IMR-90 (cell line): ENCODE measurements around the gene FARP1. TPM values are rescaled to one million over a fixed set of nuclear protein-coding genes. Genes with fewer than 3 reads are reported as not detected.

Experiments
- ATAC-seq: fragments of 200-7000 bp; cut with Tn5 transposase; 2 replicates; pipeline ENCODE4 v1.9.1; 2020; ENCODE audit warnings: low read depth, mild to moderate bottlenecking, moderate library complexity
- BruUV-seq: library from RNA; stranded (reverse); fragments of 400-500 nt; replicated peaks from 2 replicates; lab custom pipeline; 2021; lab: Mats Ljungman, UMichigan
- CTCF ChIA-PET: fragments of 300-600 bp; formaldehyde crosslinking; extraction: SDS; loops from one replicate; lab custom pipeline; 2021; ENCODE audit warnings: antibody characterized with exemption; lab: Yijun Ruan, JAX
- POLR2A ChIA-PET: fragments of 300-600 bp; sonication (Branson Sonifier 250); formaldehyde crosslinking; loops from one replicate; lab custom pipeline; 2022; ENCODE audit warnings: antibody characterized with exemption; ENCODE audit not compliant: unreplicated experiment; lab: Charles Lee
- DNase-seq: peaks from one replicate; pipeline ENCODE4 v3.0.0; 2013
- H2AFZ ChIP-seq: replicated peaks from 2 replicates; pipeline ENCODE3; 2013; ENCODE audit warnings: low read length, mild to moderate bottlenecking; ENCODE audit not compliant: poor library complexity
- H2AK5ac ChIP-seq: 2 replicates; pipeline ENCODE4 v1.6.1; 2013; ENCODE audit warnings: low read depth, low read length, inconsistent platforms
- H2AK9ac ChIP-seq: replicated peaks from 2 replicates; pipeline ENCODE3; 2013; ENCODE audit warnings: mild to moderate bottlenecking, low read depth, low read length, moderate library complexity; ENCODE audit not compliant: poor library complexity
- H2BK120ac ChIP-seq: 2 replicates; pipeline ENCODE4 v1.6.1; 2013; ENCODE audit warnings: low read depth, low read length, inconsistent platforms
- H2BK15ac ChIP-seq: 3 replicates; pipeline ENCODE4 v1.6.1; 2013; ENCODE audit warnings: low read depth, low read length, inconsistent platforms
- H2BK20ac ChIP-seq: 2 replicates; pipeline ENCODE4 v1.6.1; 2013; ENCODE audit warnings: low read depth, mild to moderate bottlenecking, inconsistent platforms, low read length, moderate library complexity
- H2BK5ac ChIP-seq: 2 replicates; pipeline ENCODE4 v1.6.1; 2013; ENCODE audit warnings: mild to moderate bottlenecking, low read depth, low read length, inconsistent platforms; ENCODE audit not compliant: poor library complexity, severe bottlenecking
- H3K14ac ChIP-seq: replicated peaks from 2 replicates; pipeline ENCODE4 v1.6.1; 2013; ENCODE audit warnings: low read depth, low read length, inconsistent platforms
- H3K18ac ChIP-seq: 2 replicates; pipeline ENCODE4 v1.6.1; 2013; ENCODE audit warnings: low read depth, low read length, control low read depth
- H3K23ac ChIP-seq: 2 replicates; pipeline ENCODE4 v1.6.1; 2013; ENCODE audit warnings: low read depth, low read length, inconsistent platforms
- H3K27ac ChIP-seq: 2 replicates; pipeline ENCODE4 v1.5.1; 2013; ENCODE audit warnings: mild to moderate bottlenecking, control low read depth, low read length; ENCODE audit not compliant: insufficient read depth
- H3K27me3 ChIP-seq: 2 replicates; pipeline ENCODE4 v1.6.1; 2013; ENCODE audit warnings: low read length; ENCODE audit not compliant: control insufficient read depth, insufficient read depth
- H3K36me3 ChIP-seq: 2 replicates; pipeline ENCODE4 v1.6.1; 2013; ENCODE audit warnings: low read length, mixed read lengths; ENCODE audit not compliant: control insufficient read depth, insufficient read depth
- H3K4ac ChIP-seq: 2 replicates; pipeline ENCODE4 v1.6.1; 2013; ENCODE audit warnings: low read depth, low read length, inconsistent platforms
- H3K4me1 ChIP-seq: 2 replicates; pipeline ENCODE4 v1.6.1; 2013; ENCODE audit warnings: low read length, mixed read lengths; ENCODE audit not compliant: control insufficient read depth, insufficient read depth
- H3K4me2 ChIP-seq: 2 replicates; pipeline ENCODE4 v1.6.1; 2013; ENCODE audit warnings: low read depth, mild to moderate bottlenecking, control low read depth, low read length, moderate library complexity
- H3K4me3 ChIP-seq: 2 replicates; pipeline ENCODE4 v1.5.1; 2013; ENCODE audit warnings: low read depth, mild to moderate bottlenecking, control low read depth, low read length, moderate library complexity; ENCODE audit not compliant: insufficient read depth
- H3K56ac ChIP-seq: 2 replicates; pipeline ENCODE4 v1.6.1; 2013; ENCODE audit warnings: low read length, inconsistent platforms; ENCODE audit not compliant: insufficient read depth; ENCODE audit errors: extremely low read depth
- H3K79me1 ChIP-seq, 2 experiments: 2 replicates each; pipeline ENCODE4 v1.6.1; 2013; ENCODE audit warnings: low read length in 2 of 2, inconsistent platforms in 1 of 2, low read depth in 1 of 2
- H3K9ac ChIP-seq: 2 replicates; pipeline ENCODE4 v1.6.1; 2013; ENCODE audit warnings: low read depth, low read length, control low read depth
- H3K9me1 ChIP-seq: 2 replicates; pipeline ENCODE4 v1.6.1; 2013; ENCODE audit warnings: low read length, inconsistent platforms; ENCODE audit not compliant: insufficient read depth
- H3K9me3 ChIP-seq: 2 replicates; pipeline ENCODE4 v1.6.1; 2013; ENCODE audit warnings: low read length; ENCODE audit not compliant: control insufficient read depth, insufficient read depth
- H4K20me1 ChIP-seq: 2 replicates; pipeline ENCODE4 v1.6.1; 2013; ENCODE audit warnings: low read length, inconsistent platforms; ENCODE audit not compliant: insufficient read depth
- H4K5ac ChIP-seq: 2 replicates; pipeline ENCODE4 v1.6.1; 2013; ENCODE audit warnings: mild to moderate bottlenecking, low read depth, low read length, control low read depth
- H4K8ac ChIP-seq, 2 experiments: 2 replicates each; pipeline ENCODE4 v1.6.1; 2013; ENCODE audit warnings: low read depth in 2 of 2, low read length in 2 of 2, control low read depth in 1 of 2, inconsistent platforms in 1 of 2
- H4K91ac ChIP-seq: 2 replicates; pipeline ENCODE4 v1.6.1; 2013; ENCODE audit warnings: low read depth, low read length, inconsistent platforms; ENCODE audit not compliant: insufficient read depth
- CHD1 ChIP-seq: IDR thresholded peaks from 2 replicates; pipeline ENCODE4 v1.6.1; 2012; ENCODE audit warnings: low read depth, low read length, improper control_type of control experiment
- FOS ChIP-seq: fragments of 150-350 bp; IDR thresholded peaks from 2 replicates; pipeline ENCODE4 v1.6.1; 2016; ENCODE audit warnings: low read depth, low read length
- NFE2L2 ChIP-seq: fragments of 150-350 bp; IDR thresholded peaks from 2 replicates; pipeline ENCODE4 v1.6.1; 2016; ENCODE audit warnings: low read depth, mild to moderate bottlenecking, low read length
- POLR2A ChIP-seq: IDR thresholded peaks from 2 replicates; pipeline ENCODE4 v1.6.1; 2012; ENCODE audit warnings: mild to moderate bottlenecking, low read depth, low read length
- RAD21 ChIP-seq: IDR thresholded peaks from 2 replicates; pipeline ENCODE4 v1.6.1; 2012; ENCODE audit warnings: low read length, improper control_type of control experiment
- RFX5 ChIP-seq: IDR thresholded peaks from 2 replicates; pipeline ENCODE4 v1.8.0; 2012; ENCODE audit warnings: low read depth, mild to moderate bottlenecking, low read length, moderate library complexity
- SMC3 ChIP-seq: fragments of 150-350 bp; IDR thresholded peaks from 2 replicates; pipeline ENCODE4 v1.6.1; 2016; ENCODE audit warnings: low read depth, mild to moderate bottlenecking, antibody characterized with exemption, low read length, moderate library complexity
- WGBS, 2 experiments: methylation state at CpG; one replicate each; pipeline versions ENCODE4 v1.1.5 to v1.1.7; 2013; ENCODE audit warnings: missing lambda C conversion rate in 2 of 2; ENCODE audit not compliant: insufficient read length in 1 of 2; ENCODE audit errors: extremely low coverage in 2 of 2; 5-methylcytosine and 5-hydroxymethylcytosine counted together
- dilution Hi-C: fragments of 300-500 bp; cut with HindIII; formaldehyde crosslinking; loops from one replicate; pipeline ENCODE4 v1.14.3; 2018; ENCODE audit warnings: low sequenced_read_pairs; ENCODE audit not compliant: unreplicated experiment
- in situ Hi-C: fragments of 300-500 bp; cut with MboI; formaldehyde crosslinking; loops from 3 replicates; pipeline ENCODE4 v1.14.3; 2019; ENCODE audit warnings: low sequenced_read_pairs, inconsistent platforms, mixed read lengths
- intact Hi-C: fragments of 100-400 bp; cut with micrococcal nuclease; formaldehyde crosslinking; loops from 2 replicates; pipeline ENCODE4 v1.10.0; 2022
- polyA plus RNA-seq, 3 experiments: library from polyadenylated mRNA; depleted of rRNA; stranded (reverse); fragments of >200 nt; gene quantifications; 2 replicates each; pipeline ENCODE4 v1.2.3, GENCODE V29; 2012; ENCODE audit warnings: low replicate concordance in 1 of 3
- total RNA-seq: library from RNA; depleted of rRNA; stranded (reverse); fragments of >200 nt; gene quantifications from 2 replicates; pipeline ENCODE4 v1.2.3, GENCODE V29; 2012
- TF ChIP-seq, protein P1 (sequence below): conservative IDR thresholded peaks from 2 replicates; pipeline ENCODE4 v1.5.1; 2012; ENCODE audit warnings: mild to moderate bottlenecking, low read depth, low read length, improper control_type of control experiment

The FARP1 gene
- total and polyA plus RNA-seq, 2 of the 4 experiments (the other 2 are of a cell fraction), result 39.6 to 57.0 TPM

DNA sequence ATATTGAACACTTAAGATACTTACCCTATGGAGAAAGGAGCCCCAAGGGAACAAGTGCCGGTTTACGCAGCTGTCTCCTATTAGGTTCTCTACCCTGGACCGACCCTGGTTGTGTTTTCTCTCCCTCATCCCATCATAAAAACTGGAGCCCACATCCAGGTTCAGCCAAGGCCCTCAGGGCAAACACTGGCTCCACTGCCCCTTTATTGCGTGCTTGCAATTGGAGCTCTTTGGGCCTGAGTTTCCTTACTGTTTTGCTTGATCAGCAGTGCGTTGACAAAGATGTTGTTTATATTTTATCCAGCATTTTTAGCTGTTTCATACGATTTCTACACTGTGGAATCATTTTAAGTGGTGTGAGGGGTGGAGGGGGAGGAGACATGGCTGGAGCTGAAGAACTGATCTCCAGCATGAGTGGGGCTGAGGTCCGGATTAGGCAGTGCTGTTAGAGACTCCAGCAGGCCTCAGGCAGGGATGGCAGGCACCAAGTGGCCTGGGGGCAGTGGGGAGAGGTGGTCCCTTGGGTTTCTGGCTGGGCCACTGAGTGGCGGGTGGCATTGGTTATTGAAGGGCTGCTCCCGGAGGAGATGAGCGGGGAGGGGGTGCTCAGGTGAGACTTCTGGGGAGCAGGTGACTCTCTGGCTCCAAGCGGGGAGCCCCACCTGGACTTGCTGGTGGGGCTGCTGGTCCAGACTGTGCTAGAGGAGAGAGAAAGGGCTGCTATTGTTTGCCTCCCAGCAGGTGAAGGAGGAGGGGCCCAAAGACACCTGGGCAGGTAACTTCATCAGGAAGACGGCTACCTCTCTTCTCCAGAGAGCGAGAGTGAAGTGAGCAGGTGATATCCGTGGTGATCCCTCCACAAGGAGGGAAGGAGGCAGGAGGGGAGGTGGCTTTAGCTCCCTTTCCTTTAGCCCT lies 96.5 kb downstream of the FARP1 start:
- H3K4me1 ChIP-seq, result peaks cover 4% of the 10 kb centered on the region
- TF ChIP-seq SMC3, result no peak
- TF ChIP-seq POLR2A, result no peak
- TF ChIP-seq NFE2L2, result no peak
- no peak for TF ChIP-seq RFX5
- TF ChIP-seq, protein P1, sequence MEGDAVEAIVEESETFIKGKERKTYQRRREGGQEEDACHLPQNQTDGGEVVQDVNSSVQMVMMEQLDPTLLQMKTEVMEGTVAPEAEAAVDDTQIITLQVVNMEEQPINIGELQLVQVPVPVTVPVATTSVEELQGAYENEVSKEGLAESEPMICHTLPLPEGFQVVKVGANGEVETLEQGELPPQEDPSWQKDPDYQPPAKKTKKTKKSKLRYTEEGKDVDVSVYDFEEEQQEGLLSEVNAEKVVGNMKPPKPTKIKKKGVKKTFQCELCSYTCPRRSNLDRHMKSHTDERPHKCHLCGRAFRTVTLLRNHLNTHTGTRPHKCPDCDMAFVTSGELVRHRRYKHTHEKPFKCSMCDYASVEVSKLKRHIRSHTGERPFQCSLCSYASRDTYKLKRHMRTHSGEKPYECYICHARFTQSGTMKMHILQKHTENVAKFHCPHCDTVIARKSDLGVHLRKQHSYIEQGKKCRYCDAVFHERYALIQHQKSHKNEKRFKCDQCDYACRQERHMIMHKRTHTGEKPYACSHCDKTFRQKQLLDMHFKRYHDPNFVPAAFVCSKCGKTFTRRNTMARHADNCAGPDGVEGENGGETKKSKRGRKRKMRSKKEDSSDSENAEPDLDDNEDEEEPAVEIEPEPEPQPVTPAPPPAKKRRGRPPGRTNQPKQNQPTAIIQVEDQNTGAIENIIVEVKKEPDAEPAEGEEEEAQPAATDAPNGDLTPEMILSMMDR, result no peak
- no peak for TF ChIP-seq CHD1
- no peak for TF ChIP-seq FOS
- no peak for TF ChIP-seq RAD21
- H3K79me1 ChIP-seq, result peaks cover 39 to 87% of the 10 kb centered on the region in 2 experiments
- in situ Hi-C loops, result no loop called here
- 0 out of 2 replicates have a peak, but pooled peaks cover 1% of the 10 kb centered on the region for H3K36me3 ChIP-seq
- dilution Hi-C loops, result no loop called here
- H4K91ac ChIP-seq, result no peak overlapping the region; the same call in 1 of the 2 replicates
- H3K4me3 ChIP-seq, result no peak overlapping the region
- WGBS, 2 experiments, result no CpG with 5 or more reads among the region's 14 CpGs
- H4K8ac ChIP-seq, result no peak overlapping the region
- no peak overlapping the region for H4K5ac ChIP-seq
- ChIA-PET CTCF (no interaction called here), POLR2A (no interaction called here)
- H2AK5ac ChIP-seq, result peak overlapping the region; percentile 31; the same call in 1 of the 2 replicates
- no peak overlapping the region for H3K14ac ChIP-seq
- no peak overlapping the region for H2BK15ac ChIP-seq
- no peak overlapping the region for H3K18ac ChIP-seq
- no peak overlapping the region for H3K23ac ChIP-seq
- no peak overlapping the region for H2BK120ac ChIP-seq
- peaks cover 27% of the 10 kb centered on the region for H3K9me1 ChIP-seq
- ATAC-seq (peak; percentile 27; the same call in 1 of the 2 replicates), DNase-seq (no peak)
- no peak overlapping the region for H2BK20ac ChIP-seq
- no peak overlapping the region for H2AK9ac ChIP-seq
- H2BK5ac ChIP-seq, result no peak overlapping the region
- peak overlapping the region; percentile 27; the same call in 1 of the 2 replicates for H3K4ac ChIP-seq
- no peak overlapping the region for H3K56ac ChIP-seq
- no TSS peak for BruUV-seq
- intact Hi-C loops, result no loop called here
- no peak overlapping the region for H3K27ac ChIP-seq
- H3K4me2 ChIP-seq, result no peak overlapping the region
- H2AFZ ChIP-seq, result no peak overlapping the region
- peaks cover 29% of the 10 kb centered on the region for H4K20me1 ChIP-seq
- no peaks in the 10 kb centered on the region for H3K9me3 ChIP-seq
- H3K9ac ChIP-seq, result no peak overlapping the region
- no peaks in the 10 kb centered on the region for H3K27me3 ChIP-seq
